ENCODE measurements around the gene DCXR. TPM values are rescaled to one million over a fixed set of nuclear protein-coding genes. Genes with fewer than 3 reads are reported as not detected.
A peak's percentile ranks its signal among the peaks of the same experiment; 100 is the strongest.

The DCXR gene
- total RNA-seq, 1 donor from 2014 or later: 35.5 TPM

- DNase-seq (ENCODE audit: low read depth in 2 of 2): no peak
These were observed 35.9 kb upstream of the DCXR start for GRCh38 chr17:82073446-82073845.

- no peak for DNase-seq (ENCODE audit: low read depth in 2 of 2)
These were observed 35.3 kb upstream of the DCXR start for GRCh38 chr17:82072827-82073226.

GRCh38 chr17:82070611-82071010 is 33.1 kb upstream of the DCXR start:
- DNase-seq (ENCODE audit: low read depth in 2 of 2): no peak

- peak; percentile 55 to 68 for DNase-seq (ENCODE audit: low read depth in 2 of 2)
These were observed 28.3 kb upstream of the DCXR start, which contains the start of gene DUS1L for GRCh38 chr17:82065638-82066303. TSS of gene DUS1L (minus strand) at chr17:82065804. CDS start at chr17:82065059, 745 bp downstream.

- DNase-seq (ENCODE audit: low read depth in 2 of 2): peak; percentile 54 to 56
These were observed 27.7 kb upstream of the DCXR start for GRCh38 chr17:82065193-82065637.

GRCh38 chr17:82064433-82065192 is 27.1 kb upstream of the DCXR start:
- DNase-seq (ENCODE audit: low read depth in 2 of 2): no peak

GRCh38 chr17:82063424-82064415 is 26.2 kb upstream of the DCXR start:
- no peak for DNase-seq (ENCODE audit: low read depth in 2 of 2)

GRCh38 chr17:82062984-82063368 is 25.5 kb upstream of the DCXR start:
- no peak for DNase-seq (ENCODE audit: low read depth in 2 of 2)

- DNase-seq (ENCODE audit: low read depth in 2 of 2): peak in 1 of 2 donors; percentile 17
These were observed 24.8 kb upstream of the DCXR start for GRCh38 chr17:82062076-82062983.

GRCh38 chr17:82061047-82061925 is 23.8 kb upstream of the DCXR start:
- DNase-seq (ENCODE audit: low read depth in 2 of 2): no peak

GRCh38 chr17:82060614-82061013 is 23.1 kb upstream of the DCXR start:
- no peak for DNase-seq (ENCODE audit: low read depth in 2 of 2)

GRCh38 chr17:82060001-82060380 is 22.5 kb upstream of the DCXR start:
- no peak for DNase-seq (ENCODE audit: low read depth in 2 of 2)

- DNase-seq (ENCODE audit: low read depth in 2 of 2): no peak
These were observed 21.9 kb upstream of the DCXR start for GRCh38 chr17:82059272-82060000.

GRCh38 chr17:82058855-82059249 is 21.4 kb upstream of the DCXR start:
- no peak for DNase-seq (ENCODE audit: low read depth in 2 of 2)

- DNase-seq (ENCODE audit: low read depth in 2 of 2): no peak
These were observed 20.8 kb upstream of the DCXR start for GRCh38 chr17:82058230-82058854.

GRCh38 chr17:82056729-82057621 is 19.5 kb upstream of the DCXR start:
- no peak for DNase-seq (ENCODE audit: low read depth in 2 of 2)

GRCh38 chr17:82055965-82056728 is 18.6 kb upstream of the DCXR start:
- no peak for DNase-seq (ENCODE audit: low read depth in 2 of 2)
